Measurements from ENCODE around the gene ZNF284.

Gene ZNF284

GRCh38 chr19:44071824-44072542 is at the start of gene ZNF284:
ZNF284 (plus strand) TSS chr19:44072159; CDS start chr19:44076390, 4,231 bp downstream.
- peak; percentile 40 for DNase-seq

- DNase-seq, result no peak
Observed at GRCh38 chr19:44024900-44025216, 47.1 kb upstream of the ZNF284 start.

GRCh38 chr19:44025217-44025936 is 46.6 kb upstream of the ZNF284 start, which contains the start of gene ZNF222:
ZNF222 (plus strand) TSS chr19:44025379; CDS start chr19:44025437, 58 bp downstream.
- DNase-seq, result no peak

- no peak for DNase-seq
Observed at GRCh38 chr19:44026622-44027021, 45.3 kb upstream of the ZNF284 start.

- DNase-seq, result no peak
Observed at GRCh38 chr19:44032001-44032610, 39.9 kb upstream of the ZNF284 start.

- DNase-seq, result no peak
Observed at GRCh38 chr19:44042147-44042546, 29.8 kb upstream of the ZNF284 start.

- DNase-seq, result no peak
Observed at GRCh38 chr19:44050740-44051649, 21.0 kb upstream of the ZNF284 start.

GRCh38 chr19:44051650-44052402 is 20.1 kb upstream of the ZNF284 start, which contains the start of gene ZNF223:
ZNF223 (plus strand) TSS chr19:44052036; CDS start chr19:44055177, 3,141 bp downstream.
- peak; percentile 70 for DNase-seq

GRCh38 chr19:44055870-44056269 is 16.1 kb upstream of the ZNF284 start:
- no peak for DNase-seq

- DNase-seq, result no peak
Observed at GRCh38 chr19:44059229-44059628, 12.7 kb upstream of the ZNF284 start.

- no peak for DNase-seq
Observed at GRCh38 chr19:44061038-44061437, 10.9 kb upstream of the ZNF284 start.

GRCh38 chr19:44066305-44066704 is 5.7 kb upstream of the ZNF284 start:
- DNase-seq, result no peak

- DNase-seq, result no peak
Observed at GRCh38 chr19:44069415-44069814, 2.5 kb upstream of the ZNF284 start.

- no peak for DNase-seq
Observed at GRCh38 chr19:44072543-44073401, 813 bp downstream of the ZNF284 start.

- no peak for DNase-seq
Observed at GRCh38 chr19:44076325-44076724, 4.4 kb downstream of the ZNF284 start.

- DNase-seq, result no peak
Observed at GRCh38 chr19:44092108-44092507, 20.1 kb downstream of the ZNF284 start.

GRCh38 chr19:44093931-44094765 is 22.2 kb downstream of the ZNF284 start, which contains the start of gene ZNF224:
ZNF224 (plus strand) TSS chr19:44094361; CDS start chr19:44097874, 3,513 bp downstream.
- DNase-seq, result peak; percentile 42

GRCh38 chr19:44107751-44108150 is 35.8 kb downstream of the ZNF284 start:
- no peak for DNase-seq

- DNase-seq, result no peak
Observed at GRCh38 chr19:44109458-44109857, 37.5 kb downstream of the ZNF284 start.

GRCh38 chr19:44111910-44112463 is 40.0 kb downstream of the ZNF284 start:
- no peak for DNase-seq
